SH-SY5Y (cell line): ENCODE data around the gene BAIAP3.

Experiments
- GATA2 ChIP-seq: IDR thresholded peaks from 2 replicates; pipeline ENCODE4 v1.6.1; 2011; ENCODE audit warnings: mild to moderate bottlenecking, low read depth, low read length
- GATA3 ChIP-seq: IDR thresholded peaks from 2 replicates; pipeline ENCODE4 v1.6.1; 2011; ENCODE audit warnings: low read depth, mild to moderate bottlenecking, low read length, moderate library complexity

- TF ChIP-seq GATA3 (no peak), GATA2 (no peak)
Observed at GRCh38 chr16:1381612-1382406, 48.4 kb downstream of the BAIAP3 start.
